Choroid plexus epithelial cell (primary cell): ENCODE results near the gene DYNC1H1.

Experiments
- DNase-seq: peaks from one replicate; pipeline ENCODE4 v3.0.0-alpha.2; 2010; ENCODE audit warnings: low read depth
- H3K4me3 ChIP-seq: 2 replicates; pipeline ENCODE4 v1.5.1; 2011; ENCODE audit warnings: low read depth, mild to moderate bottlenecking, control low read depth, low read length, moderate library complexity
- TF ChIP-seq, protein P1 (sequence below): conservative IDR thresholded peaks from 2 replicates; pipeline ENCODE4 v1.5.1; 2011; ENCODE audit warnings: low read depth, mild to moderate bottlenecking, control low read depth, inconsistent platforms, low read length, moderate library complexity

Gene DYNC1H1

DNA sequence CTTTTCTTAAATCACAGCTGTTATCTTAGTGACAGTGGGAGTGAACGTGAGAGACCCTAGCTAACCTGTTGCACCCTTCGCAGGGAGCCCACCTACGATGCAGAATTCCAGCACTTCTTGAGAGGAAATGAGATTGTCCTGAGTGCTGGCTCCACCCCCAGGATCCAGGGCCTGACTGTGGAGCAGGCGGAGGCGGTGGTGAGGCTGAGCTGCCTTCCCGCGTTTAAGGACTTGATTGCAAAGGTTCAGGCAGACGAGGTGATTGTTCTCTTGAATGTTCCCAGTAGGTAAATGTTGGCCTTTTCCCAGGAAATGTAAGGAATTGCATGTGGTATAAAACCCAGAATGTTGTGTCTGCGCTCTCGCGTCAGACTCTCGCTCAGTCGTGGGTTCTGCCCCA is 75.8 kb downstream of the DYNC1H1 start:
- TF ChIP-seq, protein P1, sequence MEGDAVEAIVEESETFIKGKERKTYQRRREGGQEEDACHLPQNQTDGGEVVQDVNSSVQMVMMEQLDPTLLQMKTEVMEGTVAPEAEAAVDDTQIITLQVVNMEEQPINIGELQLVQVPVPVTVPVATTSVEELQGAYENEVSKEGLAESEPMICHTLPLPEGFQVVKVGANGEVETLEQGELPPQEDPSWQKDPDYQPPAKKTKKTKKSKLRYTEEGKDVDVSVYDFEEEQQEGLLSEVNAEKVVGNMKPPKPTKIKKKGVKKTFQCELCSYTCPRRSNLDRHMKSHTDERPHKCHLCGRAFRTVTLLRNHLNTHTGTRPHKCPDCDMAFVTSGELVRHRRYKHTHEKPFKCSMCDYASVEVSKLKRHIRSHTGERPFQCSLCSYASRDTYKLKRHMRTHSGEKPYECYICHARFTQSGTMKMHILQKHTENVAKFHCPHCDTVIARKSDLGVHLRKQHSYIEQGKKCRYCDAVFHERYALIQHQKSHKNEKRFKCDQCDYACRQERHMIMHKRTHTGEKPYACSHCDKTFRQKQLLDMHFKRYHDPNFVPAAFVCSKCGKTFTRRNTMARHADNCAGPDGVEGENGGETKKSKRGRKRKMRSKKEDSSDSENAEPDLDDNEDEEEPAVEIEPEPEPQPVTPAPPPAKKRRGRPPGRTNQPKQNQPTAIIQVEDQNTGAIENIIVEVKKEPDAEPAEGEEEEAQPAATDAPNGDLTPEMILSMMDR, result no peak
- no peak overlapping the region for H3K4me3 ChIP-seq
- no peak for DNase-seq

DNA sequence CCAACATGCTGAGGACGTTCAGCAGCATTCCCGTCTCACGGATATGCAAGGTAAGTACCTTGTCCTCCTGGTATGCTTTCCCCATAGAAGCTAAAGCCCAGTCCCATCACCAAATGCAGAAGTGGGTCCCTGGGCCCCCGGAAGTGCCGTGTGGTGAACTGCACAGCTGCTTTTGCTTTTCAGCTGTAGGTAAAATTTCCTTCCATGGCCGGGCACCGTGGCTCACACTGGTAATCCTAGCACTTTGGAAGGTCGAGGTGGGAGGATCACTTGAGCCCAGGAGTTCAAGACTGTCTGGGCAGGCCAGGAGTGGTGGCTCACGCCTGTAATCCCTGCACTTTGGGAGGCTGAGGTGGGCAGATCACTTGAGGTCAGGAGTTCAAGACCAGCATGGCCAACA is 78.3 kb downstream of the DYNC1H1 start:
- H3K4me3 ChIP-seq, result no peak overlapping the region
- DNase-seq, result no peak
- TF ChIP-seq, protein P1, result no peak

DNA sequence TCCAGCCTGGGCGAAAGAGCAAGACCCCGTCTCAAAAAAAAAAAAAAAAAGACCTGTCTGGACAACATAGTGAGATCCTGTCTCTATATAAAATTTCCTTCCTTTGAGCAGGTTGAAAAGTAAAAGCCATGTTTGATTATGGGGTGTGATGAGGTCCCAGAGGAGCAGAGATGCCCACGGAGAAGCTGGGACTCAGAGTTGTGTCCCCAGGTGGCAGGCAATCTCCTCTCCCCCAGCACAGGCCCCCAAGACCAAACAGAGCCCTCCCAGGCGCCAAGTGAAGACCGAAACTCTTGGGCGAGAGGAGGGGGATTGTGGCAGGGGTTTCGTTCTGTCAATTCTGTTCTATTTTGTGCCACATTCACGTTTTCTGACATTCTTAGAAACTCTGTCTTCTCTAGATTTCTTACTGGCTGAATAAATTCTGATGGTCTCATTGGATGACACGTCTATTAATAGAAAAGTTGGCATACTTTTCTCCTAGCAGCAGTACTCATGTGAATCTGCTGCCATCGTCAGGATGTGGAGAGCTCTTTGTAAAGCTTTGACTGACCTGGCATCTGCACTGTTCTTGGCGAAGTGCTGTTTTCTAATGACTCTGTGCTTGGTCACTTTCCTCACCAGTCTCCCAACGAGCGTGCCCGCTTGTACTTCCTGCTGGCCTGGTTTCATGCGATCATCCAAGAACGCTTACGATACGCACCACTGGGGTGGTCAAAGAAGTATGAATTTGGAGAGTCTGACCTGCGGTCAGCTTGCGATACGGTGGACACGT is 79.1 kb downstream of the DYNC1H1 start:
- no peak overlapping the region for H3K4me3 ChIP-seq
- TF ChIP-seq, protein P1, result no peak
- no peak for DNase-seq

DNA sequence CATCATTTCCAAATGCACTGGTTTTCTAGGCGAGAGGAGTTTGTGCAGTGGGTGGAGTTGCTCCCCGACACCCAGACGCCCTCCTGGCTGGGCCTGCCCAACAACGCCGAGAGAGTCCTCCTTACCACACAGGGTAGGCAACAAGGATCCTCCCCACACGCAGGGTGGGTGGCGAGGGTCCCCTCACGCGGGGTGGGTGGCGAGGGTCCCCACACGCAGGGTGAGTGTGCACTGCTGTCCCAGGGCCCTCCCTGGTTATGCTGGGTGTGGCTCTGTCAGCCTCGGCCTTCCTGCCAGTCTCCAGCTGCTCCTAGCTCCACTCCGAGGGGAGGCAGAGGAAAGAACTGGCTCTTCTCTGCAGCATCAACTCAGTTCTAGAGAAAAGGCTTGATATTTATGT is 80.2 kb downstream of the DYNC1H1 start:
- TF ChIP-seq, protein P1, result no peak
- no peak overlapping the region for H3K4me3 ChIP-seq
- no peak for DNase-seq

DNA sequence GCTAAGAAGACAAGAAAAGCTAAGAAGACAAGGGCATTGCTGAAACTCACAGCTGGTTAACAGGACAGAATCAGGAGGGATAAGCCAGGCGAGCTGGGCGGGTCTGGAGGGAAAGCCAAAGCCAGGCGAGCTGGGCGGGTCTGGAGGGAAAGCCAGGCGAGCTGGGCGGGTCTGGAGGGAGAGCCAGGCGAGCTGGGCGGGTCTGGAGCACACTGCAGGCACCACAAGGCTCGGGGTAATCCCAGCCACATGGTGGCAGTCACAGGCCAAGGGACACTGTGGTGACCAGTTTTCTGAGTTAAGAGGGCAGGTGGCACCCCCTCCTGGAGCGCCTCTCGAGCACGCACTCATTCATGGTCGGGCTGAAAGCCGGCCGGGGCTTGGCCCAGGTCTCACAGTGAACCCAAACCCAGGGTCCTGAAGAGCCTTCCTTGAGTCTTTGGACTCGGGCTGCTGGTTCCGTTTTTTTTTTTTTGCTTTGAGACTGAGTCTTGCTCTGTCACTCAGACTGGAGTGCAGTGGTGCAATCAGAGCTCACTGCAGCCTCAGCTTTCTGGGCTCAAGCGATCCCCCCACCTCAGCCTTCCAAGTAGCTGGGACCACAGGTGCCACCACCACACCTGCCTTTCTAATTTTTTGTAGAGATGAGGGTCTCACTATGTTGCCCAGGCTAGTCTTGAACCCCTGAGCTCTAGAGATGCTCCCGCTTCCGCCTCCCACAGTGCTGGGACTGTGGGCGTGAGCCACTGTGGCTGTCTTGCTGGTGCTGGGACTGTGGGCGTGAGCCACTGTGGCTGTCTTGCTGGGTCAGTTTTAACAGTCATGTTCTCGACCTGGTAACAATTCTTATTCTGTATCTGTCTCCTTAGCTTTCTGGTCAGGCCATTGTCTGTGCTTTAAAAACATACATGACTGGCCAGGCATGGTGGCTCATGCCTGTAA is 82.2 kb downstream of the DYNC1H1 start:
- H3K4me3 ChIP-seq, result no peak overlapping the region
- TF ChIP-seq, protein P1, result peak; percentile 7
- DNase-seq, result peak; percentile 28

DNA sequence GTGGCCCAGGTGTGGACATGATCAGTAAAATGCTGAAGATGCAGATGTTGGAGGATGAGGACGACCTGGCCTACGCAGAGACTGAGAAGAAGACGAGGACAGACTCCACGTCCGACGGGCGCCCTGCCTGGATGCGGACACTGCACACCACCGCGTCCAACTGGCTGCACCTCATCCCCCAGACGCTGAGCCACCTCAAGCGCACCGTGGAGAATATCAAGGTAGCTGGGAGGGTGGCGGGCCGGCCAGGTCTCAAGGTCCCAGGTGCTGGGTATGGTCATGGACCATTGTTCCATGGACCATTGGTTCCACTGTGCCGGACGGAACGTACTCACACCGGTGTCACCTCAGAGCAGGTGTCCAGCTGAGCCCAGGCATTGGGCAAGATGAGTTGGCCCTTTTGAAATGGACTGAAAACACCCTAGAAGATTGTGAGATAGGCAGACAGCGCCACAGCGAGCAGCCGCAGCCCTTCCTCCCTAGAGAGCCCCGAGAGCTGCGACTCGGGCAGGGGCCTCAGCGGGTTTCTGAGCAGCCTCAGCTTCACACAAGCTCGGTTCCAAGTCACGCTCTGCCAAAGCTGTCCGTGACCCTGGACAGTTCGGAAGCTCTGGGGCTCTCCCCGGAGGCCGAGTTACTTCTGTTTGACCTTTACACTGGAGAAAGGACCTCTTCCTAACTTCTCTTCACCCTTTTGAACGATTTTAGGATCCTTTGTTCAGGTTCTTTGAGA is 83.6 kb downstream of the DYNC1H1 start:
- DNase-seq, result no peak
- no peak overlapping the region for H3K4me3 ChIP-seq
- TF ChIP-seq, protein P1, result no peak
